Activated B cell treated with CpG ODN at 0.5 μM for 24 hours (primary cell): ENCODE data around the gene ACTR1A. TPM values are rescaled to one million over a fixed set of nuclear protein-coding genes. Genes with fewer than 3 reads are reported as not detected.
"Not testable (repeated sequence)": the region's sequence is repeated elsewhere in the genome, so short reads cannot be mapped to it uniquely, and the experiment has no call there.

Experiments used
- ATAC-seq: fragments of 200-7000 bp; cut with Tn5 transposase; one replicate; pipeline ENCODE4 v1.10.0; 2021; ENCODE audit warnings: low read depth, mild to moderate bottlenecking, moderate library complexity
- CTCF ChIA-PET: fragments of 350-600 bp; sonication (Branson Sonifier 250); formaldehyde crosslinking; loops from one replicate; lab custom pipeline; 2021; ENCODE audit warnings: antibody characterized with exemption; lab: Charles Lee
- POLR2A ChIA-PET: fragments of 350-600 bp; sonication (Branson Sonifier 250); formaldehyde crosslinking; loops from one replicate; lab custom pipeline; 2021; ENCODE audit warnings: antibody characterized with exemption; lab: Charles Lee
- DNase-seq: peaks from one replicate; pipeline ENCODE4 v3.0.0; 2022
- H3K27ac Mint-ChIP-seq: one replicate; pipeline ENCODE4 v1.8.0; 2020; ENCODE audit warnings: mixed read lengths
- H3K27me3 Mint-ChIP-seq: one replicate; pipeline ENCODE4 v1.8.0; 2021; ENCODE audit warnings: mixed read lengths
- H3K36me3 Mint-ChIP-seq: one replicate; pipeline ENCODE4 v1.8.0; 2021; ENCODE audit warnings: low read depth, mixed read lengths
- H3K4me1 Mint-ChIP-seq: one replicate; pipeline ENCODE4 v1.8.0; 2021; ENCODE audit warnings: mixed read lengths
- H3K4me3 Mint-ChIP-seq: one replicate; pipeline ENCODE4 v1.8.0; 2020; ENCODE audit warnings: mild to moderate bottlenecking, mixed read lengths
- H3K9me3 Mint-ChIP-seq: one replicate; pipeline ENCODE4 v1.8.0; 2020; ENCODE audit warnings: mixed read lengths
- intact Hi-C: fragments of 100-400 bp; cut with micrococcal nuclease; formaldehyde crosslinking; loops from one replicate; pipeline ENCODE4 v1.15.1; 2024
- total RNA-seq: library from RNA; stranded (reverse); gene quantifications from 2 replicates; pipeline ENCODE4 v1.2.3, GENCODE V29; 2022
- TF ChIP-seq, protein P1 (sequence below): fragments of 200-600 bp; IDR thresholded peaks from one replicate; pipeline ENCODE4 v1.8.0; 2022; ENCODE audit warnings: antibody characterized with exemption, mild to moderate bottlenecking

ACTR1A gene
- total RNA-seq, 1 donor from 2014 or later: 71.9 TPM

GRCh38 chr10:102457591-102458150, 44.8 kb downstream of the ACTR1A start:
- ATAC-seq (no peak), DNase-seq (no peak)
- peaks cover 19% of the 10 kb centered on the region for H3K36me3 Mint-ChIP-seq
- H3K27me3 Mint-ChIP-seq: no peaks in the 10 kb centered on the region
- ChIA-PET POLR2A (no interaction called here), CTCF (no interaction called here)
- no peaks in the 10 kb centered on the region for H3K9me3 Mint-ChIP-seq
- H3K4me1 Mint-ChIP-seq: peaks cover 30% of the 10 kb centered on the region
- TF ChIP-seq, protein P1, sequence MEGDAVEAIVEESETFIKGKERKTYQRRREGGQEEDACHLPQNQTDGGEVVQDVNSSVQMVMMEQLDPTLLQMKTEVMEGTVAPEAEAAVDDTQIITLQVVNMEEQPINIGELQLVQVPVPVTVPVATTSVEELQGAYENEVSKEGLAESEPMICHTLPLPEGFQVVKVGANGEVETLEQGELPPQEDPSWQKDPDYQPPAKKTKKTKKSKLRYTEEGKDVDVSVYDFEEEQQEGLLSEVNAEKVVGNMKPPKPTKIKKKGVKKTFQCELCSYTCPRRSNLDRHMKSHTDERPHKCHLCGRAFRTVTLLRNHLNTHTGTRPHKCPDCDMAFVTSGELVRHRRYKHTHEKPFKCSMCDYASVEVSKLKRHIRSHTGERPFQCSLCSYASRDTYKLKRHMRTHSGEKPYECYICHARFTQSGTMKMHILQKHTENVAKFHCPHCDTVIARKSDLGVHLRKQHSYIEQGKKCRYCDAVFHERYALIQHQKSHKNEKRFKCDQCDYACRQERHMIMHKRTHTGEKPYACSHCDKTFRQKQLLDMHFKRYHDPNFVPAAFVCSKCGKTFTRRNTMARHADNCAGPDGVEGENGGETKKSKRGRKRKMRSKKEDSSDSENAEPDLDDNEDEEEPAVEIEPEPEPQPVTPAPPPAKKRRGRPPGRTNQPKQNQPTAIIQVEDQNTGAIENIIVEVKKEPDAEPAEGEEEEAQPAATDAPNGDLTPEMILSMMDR: no peak
- H3K27ac Mint-ChIP-seq: no peak overlapping the region
- intact Hi-C loops: no loop called here
- H3K4me3 Mint-ChIP-seq: no peak overlapping the region

DNA sequence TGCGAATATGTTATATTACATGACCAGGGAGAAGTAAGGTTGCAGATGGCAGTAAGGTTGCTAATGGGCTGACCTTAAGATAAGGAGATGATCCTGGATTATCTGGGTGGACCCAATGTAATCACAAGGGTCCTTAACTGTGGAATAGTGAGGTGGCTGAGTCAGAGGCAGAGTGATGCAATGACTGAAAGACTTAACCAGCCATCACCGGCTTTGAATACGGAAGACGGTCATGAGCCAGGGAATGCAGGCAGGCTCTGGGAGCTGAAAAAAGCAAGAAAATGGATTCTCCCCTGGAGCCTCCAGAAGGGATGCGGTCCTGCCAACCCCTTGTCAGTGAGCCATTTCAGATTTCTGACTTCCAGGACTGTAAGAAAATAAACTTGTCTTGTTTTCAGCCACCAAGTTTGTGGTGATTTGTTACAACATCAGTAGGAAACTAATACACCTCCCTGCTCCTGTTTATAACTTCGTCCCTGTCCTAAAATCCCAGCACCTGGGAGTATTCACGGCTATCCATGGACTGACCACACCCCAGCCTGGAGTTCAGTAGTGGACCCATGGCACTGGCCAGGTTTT, 46.5 kb downstream of the ACTR1A start:
- no peak for DNase-seq
- Mint-ChIP-seq H3K4me1 (peaks cover 23% of the 10 kb centered on the region), H3K9me3 (no peaks in the 10 kb centered on the region), H3K27ac (no peak overlapping the region), H3K4me3 (no peak overlapping the region), H3K36me3 (peaks cover 22% of the 10 kb centered on the region), H3K27me3 (no peaks in the 10 kb centered on the region)
- TF ChIP-seq, protein P1: no peak
- POLR2A ChIA-PET: no interaction called here
- intact Hi-C loops: no loop called here
- ATAC-seq: no peak
- CTCF ChIA-PET: no interaction called here

- CTCF ChIA-PET, intact Hi-C loops, H3K4me3 Mint-ChIP-seq, H3K9me3 Mint-ChIP-seq, H3K27me3 Mint-ChIP-seq, POLR2A ChIA-PET, H3K27ac Mint-ChIP-seq, ATAC-seq, DNase-seq: not testable (repeated sequence)
- Mint-ChIP-seq H3K36me3 (peaks cover 22% of the 10 kb centered on the region), H3K4me1 (peaks cover 18% of the 10 kb centered on the region)
Observed at GRCh38 chr10:102454662-102455487, 47.6 kb downstream of the ACTR1A start.

- no peak overlapping the region for H3K4me3 Mint-ChIP-seq
- TF ChIP-seq, protein P1: no peak
- no peak overlapping the region for H3K27ac Mint-ChIP-seq
- POLR2A ChIA-PET: interaction anchor here (0.6 to 6.2 kb wide), 5 partner anchors 21 to 219 kb away, joined by 3 to 104 read pairs (median 9); partner anchors contain the start of genes CUEDC2 and NFKB2
- H3K4me1 Mint-ChIP-seq: peaks cover 24% of the 10 kb centered on the region
- intact Hi-C loops: no loop called here
- H3K9me3 Mint-ChIP-seq: no peaks in the 10 kb centered on the region
- DNase-seq (no peak), ATAC-seq (no peak)
- H3K36me3 Mint-ChIP-seq: peaks cover 24% of the 10 kb centered on the region
- CTCF ChIA-PET: interaction anchor here (1.1 kb wide), 1 partner anchor 32 kb away, joined by 3 read pairs; no protein-coding TSS in a partner anchor
- H3K27me3 Mint-ChIP-seq: no peaks in the 10 kb centered on the region
Observed at GRCh38 chr10:102453502-102453901, 49.0 kb downstream of the ACTR1A start.

DNA sequence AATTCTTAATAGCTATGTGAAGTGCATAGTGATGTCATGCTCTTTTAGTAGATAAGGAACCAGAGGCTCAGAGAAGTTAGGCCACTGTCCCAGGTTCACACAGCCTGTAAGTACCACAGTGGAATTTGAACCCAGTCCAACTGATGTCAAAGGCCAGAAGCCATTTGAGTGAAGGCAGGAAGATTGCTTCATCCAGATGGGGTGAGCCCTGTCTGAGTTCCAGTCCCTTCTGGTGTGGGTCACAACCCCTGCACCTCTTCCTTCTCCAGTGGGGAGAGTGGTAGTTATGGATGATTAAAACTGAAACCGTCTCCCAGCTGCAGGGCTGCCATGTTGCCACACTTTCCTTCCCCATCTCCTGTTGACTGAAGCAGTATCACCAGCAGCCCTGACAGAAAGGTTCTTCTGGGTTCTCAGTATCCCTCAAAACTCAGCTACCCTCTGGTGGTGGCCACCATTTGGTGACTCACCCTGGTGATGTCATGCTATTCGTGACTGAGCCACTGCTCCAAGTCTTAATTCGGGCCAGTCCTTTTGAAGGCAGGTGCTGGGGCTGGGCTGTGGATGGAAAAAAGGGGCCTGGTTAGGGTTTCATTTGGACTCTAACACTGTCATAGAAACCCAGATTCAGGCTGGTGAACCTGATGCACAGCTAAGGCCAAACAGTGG, 49.7 kb downstream of the ACTR1A start:
- intact Hi-C loops: no loop called here
- Mint-ChIP-seq H3K27ac (peak overlapping the region; percentile 22), H3K27me3 (no peaks in the 10 kb centered on the region), H3K36me3 (peaks cover 24% of the 10 kb centered on the region), H3K4me3 (no peak overlapping the region), H3K9me3 (no peaks in the 10 kb centered on the region), H3K4me1 (peaks cover 24% of the 10 kb centered on the region)
- ChIA-PET POLR2A (interaction anchor here (0.6 to 6.2 kb wide), 7 partner anchors 20 to 1747 kb away, joined by 3 to 104 read pairs (median 9); partner anchors contain the start of genes CUEDC2 and NFKB2), CTCF (interaction anchor here (1.0 to 1.1 kb wide), 2 partner anchors 27 to 31 kb away, joined by 3 read pairs; no protein-coding TSS in a partner anchor)
- TF ChIP-seq, protein P1: no peak
- ATAC-seq (no peak), DNase-seq (no peak)
